Measurements from ENCODE around the gene CLPTM1L.

- TF ChIP-seq CTCF (IDR thresholded peaks at IDR 0.05), result no peak
- TF ChIP-seq POLR2AphosphoS5 (IDR thresholded peaks at IDR 0.05), result no peak
Measured at GRCh38 chr5:1391691-1392090, 46.8 kb upstream of the CLPTM1L start.

All from transverse colon (tissue), 4 donors.